HCT116 (cell line): ENCODE data around the gene C9orf85. TPM values are rescaled to one million over a fixed set of nuclear protein-coding genes. Genes with fewer than 3 reads are reported as not detected.

Source experiments
- ATAC-seq: fragments of 200-7000 bp; cut with Tn5 transposase; 2 replicates; pipeline ENCODE4 v1.9.1; 2020; ENCODE audit warnings: mild to moderate bottlenecking, moderate library complexity
- BruUV-seq: library from RNA; stranded (reverse); fragments of 400-500 nt; replicated peaks from 2 replicates; lab custom pipeline; 2021; lab: Mats Ljungman, UMichigan
- CTCF ChIA-PET: fragments of 300-600 bp; sonication (Branson Sonifier 250); formaldehyde crosslinking; loops from one replicate; lab custom pipeline; 2021; ENCODE audit warnings: antibody characterized with exemption; lab: Charles Lee
- POLR2A ChIA-PET: fragments of 300-600, 350-600 bp; sonication (Branson Sonifier 250); formaldehyde crosslinking; loops from one replicate; lab custom pipeline; 2021; ENCODE audit warnings: antibody characterized with exemption; lab: Charles Lee
- RAD21 ChIA-PET, 2 experiments: fragments of 300-600 bp; sonication (Branson Sonifier 250); formaldehyde crosslinking; loops; one replicate each; lab custom pipeline; 2023; ENCODE audit warnings: low total read pairs in 2 of 2; ENCODE audit not compliant: uncharacterized antibody in 2 of 2, unreplicated experiment in 2 of 2, low non-redundant PET in 1 of 2; lab: Charles Lee
- DNase-seq: peaks from one replicate; pipeline ENCODE4 v3.0.0-alpha.2; 2010; ENCODE audit warnings: low read depth, low spot score
- H2AFZ ChIP-seq: fragments of 200-600 bp; shearing (Covaris generic), sonication (generic); 2 replicates; pipeline ENCODE4 v1.6.1; 2017; ENCODE audit warnings: low read depth, mixed run types, mixed read lengths, antibody characterized with exemption, low read length; ENCODE audit not compliant: poor library complexity, severe bottlenecking
- H3K27ac ChIP-seq: 2 replicates; pipeline ENCODE4 v1.5.1; 2012; ENCODE audit warnings: low read depth, low read length
- H3K27me3 ChIP-seq: fragments of 200-600 bp; sonication (generic); 2 replicates; pipeline ENCODE4 v1.6.1; 2016; ENCODE audit warnings: mixed run types, low read length, mixed read lengths; ENCODE audit not compliant: insufficient read depth
- H3K36me3 ChIP-seq, 2 experiments: fragments of 200-500 bp in 1 of 2; fragments of 200-600 bp in 1 of 2; sonication (Bioruptor generic) in 1 of 2; sonication (generic) in 1 of 2; 2 replicates each; pipeline versions ENCODE4 v1.5.1 to v1.6.1; 2014 to 2016; ENCODE audit warnings: low read length in 2 of 2, inconsistent platforms in 1 of 2, mixed read lengths in 1 of 2, mixed run types in 1 of 2; ENCODE audit not compliant: insufficient read depth in 2 of 2, control insufficient read depth in 1 of 2
- H3K4me1 ChIP-seq, 2 experiments: fragments of 200-600 bp in 1 of 2; sonication (generic) in 1 of 2; 2 replicates each; pipeline versions ENCODE4 v1.5.1 to v1.6.1; 2012 to 2017; ENCODE audit warnings: low read length in 2 of 2, inconsistent platforms in 1 of 2, mild to moderate bottlenecking in 1 of 2, mixed read lengths in 1 of 2, mixed run types in 1 of 2, moderate library complexity in 1 of 2; ENCODE audit not compliant: insufficient read depth in 2 of 2, control insufficient read depth in 1 of 2
- H3K4me2 ChIP-seq: fragments of 200-600 bp; sonication (generic); 2 replicates; pipeline ENCODE4 v1.6.1; 2017; ENCODE audit warnings: mixed run types, low read length, mixed read lengths
- H3K4me3 ChIP-seq, 2 experiments: fragments of 200-600 bp in 1 of 2; sonication (generic) in 1 of 2; replicated peaks in 1 of 2; 2 replicates each; pipeline ENCODE4 v1.5.1; 2011 to 2016; ENCODE audit warnings: low read length in 2 of 2, control low read depth in 1 of 2, low read depth in 1 of 2, mild to moderate bottlenecking in 1 of 2, mixed read lengths in 1 of 2, mixed run types in 1 of 2
- H3K79me2 ChIP-seq: fragments of 200-600 bp; sonication (generic); 2 replicates; pipeline ENCODE4 v1.6.1; 2017; ENCODE audit warnings: mild to moderate bottlenecking, mixed run types, low read length, moderate library complexity, mixed read lengths; ENCODE audit not compliant: insufficient read depth
- H3K9ac ChIP-seq: fragments of 200-600 bp; sonication (generic); 2 replicates; pipeline ENCODE4 v1.6.1; 2016; ENCODE audit warnings: low read length, mixed read lengths
- H3K9me2 ChIP-seq: fragments of 200-600 bp; sonication (generic), shearing (Covaris generic); 2 replicates; pipeline ENCODE4 v1.6.1; 2017; ENCODE audit warnings: mixed run types, mild to moderate bottlenecking, moderate library complexity; ENCODE audit not compliant: insufficient read depth
- H3K9me3 ChIP-seq, 2 experiments: fragments of 200-500 bp in 1 of 2; fragments of 200-600 bp in 1 of 2; sonication (Bioruptor generic) in 1 of 2; sonication (generic) in 1 of 2; 2 replicates each; pipeline ENCODE4 v1.6.1; 2014 to 2017; ENCODE audit warnings: low read length in 2 of 2, mixed read lengths in 2 of 2, inconsistent platforms in 1 of 2, low read depth in 1 of 2, mild to moderate bottlenecking in 1 of 2, mixed run types in 1 of 2, moderate library complexity in 1 of 2; ENCODE audit not compliant: control insufficient read depth in 1 of 2, insufficient read depth in 1 of 2
- H4K20me1 ChIP-seq: fragments of 200-600 bp; sonication (generic), shearing (Covaris generic); 2 replicates; pipeline ENCODE4 v1.6.1; 2017; ENCODE audit warnings: mixed run types, mild to moderate bottlenecking, moderate library complexity; ENCODE audit not compliant: insufficient read depth
- CBX3 ChIP-seq: IDR thresholded peaks from 2 replicates; pipeline ENCODE4 v1.6.1; 2012; ENCODE audit warnings: low read depth
- CEBPB ChIP-seq: IDR thresholded peaks from 2 replicates; pipeline ENCODE4 v1.6.1; 2012; ENCODE audit warnings: low read depth
- ELF1 ChIP-seq: IDR thresholded peaks from 2 replicates; pipeline ENCODE4 v1.6.1; 2012; ENCODE audit warnings: low read depth, borderline replicate concordance
- EZH2 ChIP-seq: fragments of 200-600 bp; sonication (generic); IDR thresholded peaks from 2 replicates; pipeline ENCODE4 v1.6.1; 2017; ENCODE audit warnings: antibody characterized with exemption, mixed run types
- EZH2phosphoT487 ChIP-seq: fragments of 200-600 bp; IDR thresholded peaks from 2 replicates; pipeline ENCODE4 v1.6.1; 2018; ENCODE audit warnings: antibody characterized with exemption, borderline replicate concordance
- FOSL1 ChIP-seq: IDR thresholded peaks from 2 replicates; pipeline ENCODE4 v1.6.1; 2012; ENCODE audit warnings: low read depth
- JUND ChIP-seq: IDR thresholded peaks from 2 replicates; pipeline ENCODE4 v1.6.1; 2012
- POLR2A ChIP-seq: IDR thresholded peaks from 2 replicates; pipeline ENCODE4 v1.7.0; 2011; ENCODE audit warnings: borderline replicate concordance; ENCODE audit not compliant: insufficient read depth, insufficient read length; ENCODE audit errors: extremely low read depth
- POLR2AphosphoS5 ChIP-seq: IDR thresholded peaks from 2 replicates; pipeline ENCODE4 v1.6.1; 2011; ENCODE audit warnings: mild to moderate bottlenecking, low read depth, low read length, moderate library complexity
- RAD21 ChIP-seq: IDR thresholded peaks from 2 replicates; pipeline ENCODE4 v1.6.1; 2012; ENCODE audit warnings: low read depth, mild to moderate bottlenecking
- SIN3A ChIP-seq: IDR thresholded peaks from 2 replicates; pipeline ENCODE4 v1.6.1; 2012; ENCODE audit warnings: low read depth
- SP1 ChIP-seq: IDR thresholded peaks from 2 replicates; pipeline ENCODE4 v1.6.1; 2012; ENCODE audit warnings: low read depth
- YY1 ChIP-seq: IDR thresholded peaks from 2 replicates; pipeline ENCODE4 v1.6.1; 2011; ENCODE audit warnings: low read length, low read depth, moderate library complexity, mild to moderate bottlenecking; ENCODE audit not compliant: insufficient replicate concordance; ENCODE audit errors: extremely low read depth
- ZFX ChIP-seq: fragments of 450-650 bp; IDR thresholded peaks from 2 replicates; pipeline ENCODE4 v1.6.1; 2017
- ZNF274 ChIP-seq: fragments of 200-500 bp; sonication (Bioruptor generic); IDR thresholded peaks from 2 replicates; pipeline ENCODE4 v1.6.1; 2014; ENCODE audit warnings: mild to moderate bottlenecking, low read depth, low read length, inconsistent platforms
- intact Hi-C: fragments of 100-400 bp; cut with micrococcal nuclease; formaldehyde crosslinking; loops from 2 replicates; pipeline ENCODE4 v1.10.0; 2022
- total RNA-seq: library from RNA; stranded (reverse); gene quantifications from one replicate; pipeline ENCODE4 v1.2.1, GENCODE V29; 2021; ENCODE audit not compliant: unreplicated experiment
- TF ChIP-seq, protein P1 (sequence below): IDR thresholded peaks from 2 replicates; pipeline ENCODE4 v1.6.1; 2012; ENCODE audit warnings: low read depth
- TF ChIP-seq, protein P2 (sequence below): IDR thresholded peaks from 2 replicates; pipeline ENCODE4 v1.6.1; 2012
- TF ChIP-seq, protein P3 (sequence below): IDR thresholded peaks from 2 replicates; pipeline ENCODE4 v1.6.1; 2011; ENCODE audit warnings: mild to moderate bottlenecking, low read length, moderate library complexity; ENCODE audit not compliant: insufficient replicate concordance; ENCODE audit errors: extremely low read depth
- TF ChIP-seq, protein P4 (sequence below), 3 experiments: fragments of 200-600 bp in 1 of 3; sonication (generic) in 1 of 3; IDR thresholded peaks in 2 of 3; conservative IDR thresholded peaks in 1 of 3; 2 replicates each; pipeline ENCODE4 v1.5.1; 2012 to 2017; ENCODE audit warnings: low read depth in 2 of 3, low read length in 2 of 3, antibody characterized with exemption in 1 of 3, borderline replicate concordance in 1 of 3, control low read depth in 1 of 3, mild to moderate bottlenecking in 1 of 3, mixed read lengths in 1 of 3, mixed run types in 1 of 3, moderate library complexity in 1 of 3; ENCODE audit not compliant: insufficient read depth in 1 of 3
- TF ChIP-seq, protein P5 (sequence below): IDR thresholded peaks from 2 replicates; pipeline ENCODE4 v1.6.1; 2012

C9orf85 gene
- total RNA-seq, 1 experiment from 2014 or later, result 12.4 TPM

DNA sequence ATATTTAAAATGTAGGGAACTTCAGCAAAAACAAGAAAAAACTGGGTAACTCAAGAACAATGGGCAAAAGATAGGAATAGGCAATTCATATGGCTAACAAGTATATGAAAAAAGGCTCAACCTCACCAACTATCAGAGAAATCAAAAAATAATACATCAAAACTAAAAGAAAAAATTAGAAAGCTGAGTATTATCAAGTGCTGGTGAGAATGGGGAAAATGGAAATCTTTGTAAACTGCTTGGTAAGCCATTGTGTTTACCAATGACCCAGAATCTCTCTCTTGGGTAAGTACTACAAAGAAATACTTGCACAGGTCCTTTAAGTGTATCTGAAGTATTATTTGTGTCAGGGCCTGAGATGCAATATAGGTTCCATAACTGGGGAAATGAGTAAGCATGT is 27.4 kb upstream of the C9orf85 start (continued):
- TF ChIP-seq, protein P1, sequence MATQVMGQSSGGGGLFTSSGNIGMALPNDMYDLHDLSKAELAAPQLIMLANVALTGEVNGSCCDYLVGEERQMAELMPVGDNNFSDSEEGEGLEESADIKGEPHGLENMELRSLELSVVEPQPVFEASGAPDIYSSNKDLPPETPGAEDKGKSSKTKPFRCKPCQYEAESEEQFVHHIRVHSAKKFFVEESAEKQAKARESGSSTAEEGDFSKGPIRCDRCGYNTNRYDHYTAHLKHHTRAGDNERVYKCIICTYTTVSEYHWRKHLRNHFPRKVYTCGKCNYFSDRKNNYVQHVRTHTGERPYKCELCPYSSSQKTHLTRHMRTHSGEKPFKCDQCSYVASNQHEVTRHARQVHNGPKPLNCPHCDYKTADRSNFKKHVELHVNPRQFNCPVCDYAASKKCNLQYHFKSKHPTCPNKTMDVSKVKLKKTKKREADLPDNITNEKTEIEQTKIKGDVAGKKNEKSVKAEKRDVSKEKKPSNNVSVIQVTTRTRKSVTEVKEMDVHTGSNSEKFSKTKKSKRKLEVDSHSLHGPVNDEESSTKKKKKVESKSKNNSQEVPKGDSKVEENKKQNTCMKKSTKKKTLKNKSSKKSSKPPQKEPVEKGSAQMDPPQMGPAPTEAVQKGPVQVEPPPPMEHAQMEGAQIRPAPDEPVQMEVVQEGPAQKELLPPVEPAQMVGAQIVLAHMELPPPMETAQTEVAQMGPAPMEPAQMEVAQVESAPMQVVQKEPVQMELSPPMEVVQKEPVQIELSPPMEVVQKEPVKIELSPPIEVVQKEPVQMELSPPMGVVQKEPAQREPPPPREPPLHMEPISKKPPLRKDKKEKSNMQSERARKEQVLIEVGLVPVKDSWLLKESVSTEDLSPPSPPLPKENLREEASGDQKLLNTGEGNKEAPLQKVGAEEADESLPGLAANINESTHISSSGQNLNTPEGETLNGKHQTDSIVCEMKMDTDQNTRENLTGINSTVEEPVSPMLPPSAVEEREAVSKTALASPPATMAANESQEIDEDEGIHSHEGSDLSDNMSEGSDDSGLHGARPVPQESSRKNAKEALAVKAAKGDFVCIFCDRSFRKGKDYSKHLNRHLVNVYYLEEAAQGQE, result no peak
- TF ChIP-seq, protein P2, sequence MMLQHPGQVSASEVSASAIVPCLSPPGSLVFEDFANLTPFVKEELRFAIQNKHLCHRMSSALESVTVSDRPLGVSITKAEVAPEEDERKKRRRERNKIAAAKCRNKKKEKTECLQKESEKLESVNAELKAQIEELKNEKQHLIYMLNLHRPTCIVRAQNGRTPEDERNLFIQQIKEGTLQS, result no peak

DNA sequence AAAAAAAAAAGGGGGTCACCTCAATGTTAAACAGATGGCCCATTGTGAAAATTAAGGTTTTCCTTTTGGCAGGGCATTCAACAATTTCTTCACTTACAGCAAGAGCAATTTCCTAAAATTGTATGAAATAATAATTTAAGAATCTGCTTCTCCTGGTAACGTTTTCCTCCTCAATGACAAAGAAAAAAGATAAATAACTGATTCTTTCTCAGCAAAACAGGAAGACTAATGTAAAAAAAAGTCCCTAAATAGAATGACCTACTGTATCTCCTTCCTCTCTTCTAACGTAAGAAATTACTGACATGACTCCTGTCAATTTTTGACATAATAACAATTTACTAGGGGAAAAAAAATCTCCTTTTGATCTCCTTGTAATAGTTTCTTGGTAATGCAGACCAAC is 26.0 kb upstream of the C9orf85 start:
- CTCF ChIA-PET, result no interaction called here
- intact Hi-C loops, result no loop called here
- Histone ChIP-seq H3K9me3 (peaks cover 6 to 17% of the 10 kb centered on the region in 2 experiments; a peak in 3 of 4 replicates), H3K4me1 (no peaks in the 10 kb centered on the region), H2AFZ (no peak overlapping the region), H3K9ac (no peak overlapping the region), H3K27ac (no peak overlapping the region), H3K4me2 (no peak overlapping the region), H3K27me3 (no peaks in the 10 kb centered on the region), H3K36me3 (no peaks in the 10 kb centered on the region), H3K4me3 (no peak overlapping the region), H4K20me1 (no peaks in the 10 kb centered on the region), H3K9me2 (no peaks in the 10 kb centered on the region), H3K79me2 (peaks cover 91% of the 10 kb centered on the region)
- RAD21 ChIA-PET, result no interaction called here
- TF ChIP-seq ZFX, result no peak
- no peak for TF ChIP-seq ZNF274
- TF ChIP-seq POLR2A, result no peak
- TF ChIP-seq EZH2phosphoT487, result no peak
- TF ChIP-seq, protein P3, sequence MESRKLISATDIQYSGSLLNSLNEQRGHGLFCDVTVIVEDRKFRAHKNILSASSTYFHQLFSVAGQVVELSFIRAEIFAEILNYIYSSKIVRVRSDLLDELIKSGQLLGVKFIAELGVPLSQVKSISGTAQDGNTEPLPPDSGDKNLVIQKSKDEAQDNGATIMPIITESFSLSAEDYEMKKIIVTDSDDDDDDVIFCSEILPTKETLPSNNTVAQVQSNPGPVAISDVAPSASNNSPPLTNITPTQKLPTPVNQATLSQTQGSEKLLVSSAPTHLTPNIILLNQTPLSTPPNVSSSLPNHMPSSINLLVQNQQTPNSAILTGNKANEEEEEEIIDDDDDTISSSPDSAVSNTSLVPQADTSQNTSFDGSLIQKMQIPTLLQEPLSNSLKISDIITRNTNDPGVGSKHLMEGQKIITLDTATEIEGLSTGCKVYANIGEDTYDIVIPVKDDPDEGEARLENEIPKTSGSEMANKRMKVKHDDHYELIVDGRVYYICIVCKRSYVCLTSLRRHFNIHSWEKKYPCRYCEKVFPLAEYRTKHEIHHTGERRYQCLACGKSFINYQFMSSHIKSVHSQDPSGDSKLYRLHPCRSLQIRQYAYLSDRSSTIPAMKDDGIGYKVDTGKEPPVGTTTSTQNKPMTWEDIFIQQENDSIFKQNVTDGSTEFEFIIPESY, result no peak
- TF ChIP-seq, protein P4, sequence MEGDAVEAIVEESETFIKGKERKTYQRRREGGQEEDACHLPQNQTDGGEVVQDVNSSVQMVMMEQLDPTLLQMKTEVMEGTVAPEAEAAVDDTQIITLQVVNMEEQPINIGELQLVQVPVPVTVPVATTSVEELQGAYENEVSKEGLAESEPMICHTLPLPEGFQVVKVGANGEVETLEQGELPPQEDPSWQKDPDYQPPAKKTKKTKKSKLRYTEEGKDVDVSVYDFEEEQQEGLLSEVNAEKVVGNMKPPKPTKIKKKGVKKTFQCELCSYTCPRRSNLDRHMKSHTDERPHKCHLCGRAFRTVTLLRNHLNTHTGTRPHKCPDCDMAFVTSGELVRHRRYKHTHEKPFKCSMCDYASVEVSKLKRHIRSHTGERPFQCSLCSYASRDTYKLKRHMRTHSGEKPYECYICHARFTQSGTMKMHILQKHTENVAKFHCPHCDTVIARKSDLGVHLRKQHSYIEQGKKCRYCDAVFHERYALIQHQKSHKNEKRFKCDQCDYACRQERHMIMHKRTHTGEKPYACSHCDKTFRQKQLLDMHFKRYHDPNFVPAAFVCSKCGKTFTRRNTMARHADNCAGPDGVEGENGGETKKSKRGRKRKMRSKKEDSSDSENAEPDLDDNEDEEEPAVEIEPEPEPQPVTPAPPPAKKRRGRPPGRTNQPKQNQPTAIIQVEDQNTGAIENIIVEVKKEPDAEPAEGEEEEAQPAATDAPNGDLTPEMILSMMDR (IDR thresholded peaks at IDR 0.05 in 2 of 3, conservative IDR thresholded peaks at IDR 0.05 in 1 of 3; ENCODE audit: borderline replicate concordance in 1 of 3, insufficient read depth in 1 of 3, low read depth in 2 of 3, low read length in 2 of 3), result no peak
- no peak for TF ChIP-seq POLR2AphosphoS5
- TF ChIP-seq, protein P5, sequence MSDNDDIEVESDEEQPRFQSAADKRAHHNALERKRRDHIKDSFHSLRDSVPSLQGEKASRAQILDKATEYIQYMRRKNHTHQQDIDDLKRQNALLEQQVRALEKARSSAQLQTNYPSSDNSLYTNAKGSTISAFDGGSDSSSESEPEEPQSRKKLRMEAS, result no peak
- TF ChIP-seq RAD21, result no peak
- no peak for TF ChIP-seq YY1
- no peak for TF ChIP-seq SIN3A
- no peak for TF ChIP-seq CBX3
- TF ChIP-seq FOSL1, result no peak
- TF ChIP-seq SP1, result no peak
- no peak for TF ChIP-seq JUND
- TF ChIP-seq ELF1, result no peak
- TF ChIP-seq EZH2, result no peak
- TF ChIP-seq CEBPB, result no peak
- no TSS peak for BruUV-seq
- ATAC-seq (no peak), DNase-seq (no peak)
- POLR2A ChIA-PET, result no interaction called here
